Progenitor cell of endocrine pancreas (in vitro differentiated cells): ENCODE data around the gene SMIM35. TPM values are rescaled to one million over a fixed set of nuclear protein-coding genes. Genes with fewer than 3 reads are reported as not detected.

Source experiments
- DNase-seq: peaks from one replicate; pipeline ENCODE4 v3.0.0; 2021; ENCODE audit warnings: low spot score; ENCODE audit not compliant: unreplicated experiment
- H3K27ac Mint-ChIP-seq: 2 replicates; pipeline ENCODE4 v1.8.0; 2021; ENCODE audit warnings: mild to moderate bottlenecking, moderate library complexity, mixed read lengths
- H3K27me3 Mint-ChIP-seq: 2 replicates; pipeline ENCODE4 v1.8.0; 2021; ENCODE audit warnings: mixed read lengths
- H3K36me3 Mint-ChIP-seq: 2 replicates; pipeline ENCODE4 v1.8.0; 2022; ENCODE audit warnings: mixed read lengths; ENCODE audit not compliant: insufficient read depth
- H3K4me1 Mint-ChIP-seq: 2 replicates; pipeline ENCODE4 v1.8.0; 2021; ENCODE audit warnings: low read depth, mixed read lengths
- H3K4me3 Mint-ChIP-seq: 2 replicates; pipeline ENCODE4 v1.8.0; 2021; ENCODE audit warnings: low read depth, mild to moderate bottlenecking, moderate library complexity, mixed read lengths
- H3K9me3 Mint-ChIP-seq: 2 replicates; pipeline ENCODE4 v1.8.0; 2021; ENCODE audit warnings: low read depth, mixed read lengths
- total RNA-seq: library from RNA; stranded (reverse); gene quantifications from 2 replicates; pipeline ENCODE4 v1.2.1, GENCODE V29; 2021
- TF ChIP-seq, protein P1 (sequence below): fragments of 200-600 bp; sonication (generic); IDR thresholded peaks from one replicate; pipeline ENCODE4 v1.5.0; 2021; ENCODE audit warnings: antibody characterized with exemption, mild to moderate bottlenecking; ENCODE audit not compliant: unreplicated experiment

The SMIM35 gene
- total RNA-seq, 1 donor from 2014 or later, result not detected

DNA sequence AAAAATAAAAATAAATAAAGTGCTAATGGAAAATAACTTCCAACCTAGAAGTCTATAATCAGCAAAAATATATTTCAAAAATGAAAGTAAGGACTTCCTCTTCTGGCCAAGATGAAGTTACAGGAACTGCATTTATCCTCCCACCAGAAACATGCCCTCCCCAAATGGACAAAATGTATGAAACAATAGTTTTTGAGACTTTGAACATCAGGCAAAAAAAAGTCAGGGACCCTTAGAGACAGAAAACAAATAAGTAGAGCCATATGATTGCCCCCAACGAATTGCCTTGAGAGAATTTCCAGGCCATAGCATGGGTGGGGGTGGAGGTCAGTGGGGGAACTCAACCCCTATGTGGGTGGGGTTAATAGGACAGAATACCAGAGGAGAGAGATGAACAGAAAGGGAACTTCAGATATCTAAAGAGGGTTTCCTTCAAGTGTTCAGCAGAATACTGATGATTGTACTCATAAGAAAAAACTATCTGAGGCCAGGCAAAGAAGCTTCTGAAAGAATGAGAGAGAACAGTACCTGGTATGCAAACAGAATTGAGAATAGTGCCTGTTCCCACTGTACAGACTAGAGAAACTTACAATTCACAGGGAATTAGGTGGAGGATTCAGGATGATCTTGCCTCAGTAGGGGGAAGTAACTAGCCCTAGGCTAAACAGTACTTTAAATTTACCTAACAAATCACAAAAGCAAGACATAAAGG is 127.2 kb downstream of the SMIM35 start:
- Mint-ChIP-seq H3K27me3 (no peaks in the 10 kb centered on the region), H3K36me3 (no peaks in the 10 kb centered on the region), H3K4me1 (no peaks in the 10 kb centered on the region), H3K9me3 (peaks cover 5% of the 10 kb centered on the region), H3K27ac (no peak overlapping the region), H3K4me3 (no peak overlapping the region)
- TF ChIP-seq, protein P1, sequence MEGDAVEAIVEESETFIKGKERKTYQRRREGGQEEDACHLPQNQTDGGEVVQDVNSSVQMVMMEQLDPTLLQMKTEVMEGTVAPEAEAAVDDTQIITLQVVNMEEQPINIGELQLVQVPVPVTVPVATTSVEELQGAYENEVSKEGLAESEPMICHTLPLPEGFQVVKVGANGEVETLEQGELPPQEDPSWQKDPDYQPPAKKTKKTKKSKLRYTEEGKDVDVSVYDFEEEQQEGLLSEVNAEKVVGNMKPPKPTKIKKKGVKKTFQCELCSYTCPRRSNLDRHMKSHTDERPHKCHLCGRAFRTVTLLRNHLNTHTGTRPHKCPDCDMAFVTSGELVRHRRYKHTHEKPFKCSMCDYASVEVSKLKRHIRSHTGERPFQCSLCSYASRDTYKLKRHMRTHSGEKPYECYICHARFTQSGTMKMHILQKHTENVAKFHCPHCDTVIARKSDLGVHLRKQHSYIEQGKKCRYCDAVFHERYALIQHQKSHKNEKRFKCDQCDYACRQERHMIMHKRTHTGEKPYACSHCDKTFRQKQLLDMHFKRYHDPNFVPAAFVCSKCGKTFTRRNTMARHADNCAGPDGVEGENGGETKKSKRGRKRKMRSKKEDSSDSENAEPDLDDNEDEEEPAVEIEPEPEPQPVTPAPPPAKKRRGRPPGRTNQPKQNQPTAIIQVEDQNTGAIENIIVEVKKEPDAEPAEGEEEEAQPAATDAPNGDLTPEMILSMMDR, result no peak
- DNase-seq, result no peak

DNA sequence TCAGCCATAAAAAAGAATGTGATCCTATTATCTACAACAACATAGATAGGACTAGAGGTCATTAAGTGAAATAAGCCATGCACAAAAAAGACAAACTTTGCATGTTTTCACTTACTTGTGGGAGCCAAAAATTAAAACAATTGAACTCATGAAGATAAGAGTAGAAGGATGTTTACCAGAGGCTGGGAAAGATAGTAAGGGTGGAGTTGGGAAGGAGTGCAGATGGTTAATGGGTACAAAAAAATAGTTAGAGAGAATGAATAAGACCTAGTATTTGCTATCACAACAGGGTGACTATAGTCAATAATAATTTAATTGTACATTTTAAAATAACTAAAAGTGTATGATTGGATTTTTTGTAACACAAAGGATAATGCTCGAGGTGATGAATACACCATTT is 127.8 kb downstream of the SMIM35 start:
- Mint-ChIP-seq H3K4me3 (no peak overlapping the region), H3K27ac (no peak overlapping the region), H3K36me3 (no peaks in the 10 kb centered on the region), H3K27me3 (no peaks in the 10 kb centered on the region), H3K4me1 (no peaks in the 10 kb centered on the region), H3K9me3 (peaks cover 5% of the 10 kb centered on the region)
- TF ChIP-seq, protein P1, result no peak
- no peak for DNase-seq

Other genes starting within 250 kb of the SMIM35 start
- gene FXYD6, start 210.3 kb downstream of the SMIM35 start, total RNA-seq, result 26.1 and 28.5 TPM in 2 replicates
- 5.7 and 6.1 TPM in 2 replicates for gene TMPRSS13, start 157.6 kb downstream of the SMIM35 start, total RNA-seq
- gene IL10RA, start 100.6 kb downstream of the SMIM35 start, total RNA-seq, result 0.62 and 0.72 TPM in 2 replicates
- gene TMPRSS4, start 9.9 kb downstream of the SMIM35 start, total RNA-seq, result 11.3 and 12.1 TPM in 2 replicates
- gene SCN4B, start 65.9 kb upstream of the SMIM35 start, total RNA-seq, result 0.16 TPM in 1 of 2 replicates, not detected in the other
- gene SCN2B, start 89.7 kb upstream of the SMIM35 start, total RNA-seq, result 0.05 and 0.07 TPM in 2 replicates
- gene JAML, start 138.0 kb upstream of the SMIM35 start, total RNA-seq, result 0.22 and 0.60 TPM in 2 replicates
- 6.3 and 7.4 TPM in 2 replicates for gene MPZL3, start 165.4 kb upstream of the SMIM35 start, total RNA-seq
- gene MPZL2, start 177.3 kb upstream of the SMIM35 start, total RNA-seq, result 22.4 and 22.9 TPM in 2 replicates
- gene CD3E, start 217.8 kb upstream of the SMIM35 start, total RNA-seq, result not detected in 2 replicates